ENCODE measurements around the gene IFT27.

IFT27 gene

DNA sequence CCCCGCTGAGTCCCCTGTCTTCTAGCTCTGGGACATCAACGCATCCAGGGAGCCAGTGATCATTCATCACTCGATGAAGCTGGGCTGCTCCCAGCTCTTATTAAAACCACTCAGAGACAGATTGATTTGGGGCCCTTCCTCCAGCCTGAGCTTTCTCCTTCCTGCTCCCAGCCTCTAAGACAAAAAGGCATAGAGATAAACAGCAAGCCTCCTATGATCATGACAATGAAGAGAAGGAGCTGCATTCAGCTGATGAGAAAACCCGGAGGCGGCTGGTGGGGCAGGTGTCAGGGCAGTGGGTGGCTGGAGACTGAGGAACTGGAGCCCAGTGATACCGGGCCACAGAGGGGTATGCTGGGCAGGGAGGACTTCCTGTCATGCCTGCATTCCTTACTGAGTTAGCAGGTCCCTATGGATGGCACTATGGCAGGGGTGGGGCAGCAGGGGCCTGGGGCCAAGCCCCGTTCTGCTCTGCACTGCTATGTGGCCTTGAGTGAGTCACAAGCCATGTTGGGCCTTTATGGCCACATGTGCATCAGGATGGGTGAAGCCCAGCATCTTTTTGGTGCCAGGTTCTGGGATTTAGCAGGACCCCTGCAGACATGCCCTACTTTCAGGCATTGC is 20.7 kb upstream of the IFT27 start:
- DNase-seq: no peak

DNA sequence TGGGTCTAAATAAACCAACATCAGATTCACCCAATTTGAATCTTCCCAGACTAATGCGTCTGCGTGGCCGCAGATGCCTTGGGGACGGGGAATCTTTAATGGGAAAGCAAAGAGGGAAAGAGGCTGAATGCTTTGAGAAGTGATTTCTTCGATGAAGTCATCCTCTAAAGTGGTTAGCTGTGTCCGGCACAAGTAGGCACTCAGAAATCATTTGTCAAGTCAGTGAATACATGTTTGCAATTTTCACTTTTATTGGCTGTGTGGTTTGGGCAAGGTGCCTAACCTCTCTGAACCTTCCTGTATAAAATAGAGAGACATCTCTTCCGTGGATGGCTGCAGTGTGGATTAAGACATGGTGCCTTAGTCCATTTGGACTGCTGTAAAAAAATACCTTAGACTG is 19.7 kb upstream of the IFT27 start:
- DNase-seq: no peak

DNA sequence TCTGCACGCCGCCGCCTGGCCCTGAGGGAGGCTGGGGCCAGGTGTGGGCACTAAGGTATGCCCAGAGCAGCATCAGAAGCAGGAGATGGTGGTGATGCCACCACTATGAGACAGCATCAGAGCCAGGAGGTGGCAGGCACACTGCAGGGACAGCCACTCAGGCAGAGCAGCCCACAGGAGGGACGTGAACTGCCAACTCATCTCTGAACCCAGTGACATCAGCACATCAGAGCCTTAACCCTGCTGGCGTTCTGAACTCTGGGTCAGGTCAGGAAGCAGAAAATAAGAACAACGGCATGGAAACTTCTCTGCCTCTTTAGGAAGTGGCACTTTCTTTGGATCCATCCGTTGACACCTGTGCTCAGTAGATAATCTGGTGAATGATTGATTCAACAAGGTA is 14.7 kb upstream of the IFT27 start:
- DNase-seq: no peak

DNA sequence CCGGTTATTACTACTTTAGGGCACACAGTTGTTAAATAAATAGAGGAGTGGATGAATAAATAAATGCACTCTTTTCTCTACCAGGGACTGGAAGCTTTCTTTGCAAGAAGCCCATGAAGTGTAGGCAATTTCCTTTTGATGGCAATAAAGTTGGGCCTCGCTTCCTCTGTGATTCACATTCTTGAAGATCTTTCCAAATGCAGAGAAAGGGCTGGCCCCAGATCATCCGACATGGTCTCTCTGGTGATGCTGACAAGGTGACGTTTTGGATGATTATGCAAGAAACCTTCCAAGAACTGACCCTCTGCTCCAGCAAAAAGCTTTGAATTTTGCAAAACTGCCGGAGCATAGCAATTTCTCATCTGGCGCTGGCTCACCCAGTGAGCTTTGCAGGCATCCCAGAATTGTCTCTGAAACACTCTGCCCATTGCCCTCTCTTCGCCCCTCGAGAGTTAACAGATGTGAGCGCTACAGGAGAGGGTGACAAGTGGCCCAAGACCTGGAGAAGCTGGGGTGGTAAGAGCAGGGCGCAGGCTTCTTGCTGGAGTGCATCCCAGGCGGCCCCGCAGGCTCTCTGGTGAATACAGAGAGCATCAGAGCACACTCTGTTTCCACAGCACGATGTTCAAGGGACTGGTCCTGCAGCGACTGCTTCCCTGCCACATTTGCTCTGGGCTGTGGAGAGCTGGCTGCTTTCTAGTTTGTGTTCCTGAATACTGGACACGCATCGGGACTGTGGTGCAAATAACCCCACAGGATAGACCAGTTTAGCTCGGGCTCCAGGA is 11.5 kb upstream of the IFT27 start:
- no peak for DNase-seq

DNA sequence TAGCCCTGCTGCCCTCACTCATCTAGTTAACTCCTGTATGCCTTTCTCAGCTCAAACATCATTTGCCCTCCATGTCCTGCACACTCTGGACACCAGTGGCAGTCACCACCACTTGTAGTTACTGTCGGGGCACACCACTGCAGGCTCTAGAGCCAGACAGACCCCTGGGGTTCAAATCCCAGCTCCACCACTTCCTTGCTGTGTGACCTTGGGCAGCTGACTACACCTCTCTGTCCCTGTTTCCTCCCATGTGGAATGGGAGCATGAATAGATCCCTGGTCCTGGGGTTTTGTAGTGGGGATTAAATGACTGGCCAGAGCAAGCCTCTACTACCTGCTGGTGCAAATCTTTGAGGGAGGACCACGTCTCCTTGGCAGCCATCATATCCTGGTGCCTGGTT is 7.8 kb upstream of the IFT27 start:
- no peak for DNase-seq

DNA sequence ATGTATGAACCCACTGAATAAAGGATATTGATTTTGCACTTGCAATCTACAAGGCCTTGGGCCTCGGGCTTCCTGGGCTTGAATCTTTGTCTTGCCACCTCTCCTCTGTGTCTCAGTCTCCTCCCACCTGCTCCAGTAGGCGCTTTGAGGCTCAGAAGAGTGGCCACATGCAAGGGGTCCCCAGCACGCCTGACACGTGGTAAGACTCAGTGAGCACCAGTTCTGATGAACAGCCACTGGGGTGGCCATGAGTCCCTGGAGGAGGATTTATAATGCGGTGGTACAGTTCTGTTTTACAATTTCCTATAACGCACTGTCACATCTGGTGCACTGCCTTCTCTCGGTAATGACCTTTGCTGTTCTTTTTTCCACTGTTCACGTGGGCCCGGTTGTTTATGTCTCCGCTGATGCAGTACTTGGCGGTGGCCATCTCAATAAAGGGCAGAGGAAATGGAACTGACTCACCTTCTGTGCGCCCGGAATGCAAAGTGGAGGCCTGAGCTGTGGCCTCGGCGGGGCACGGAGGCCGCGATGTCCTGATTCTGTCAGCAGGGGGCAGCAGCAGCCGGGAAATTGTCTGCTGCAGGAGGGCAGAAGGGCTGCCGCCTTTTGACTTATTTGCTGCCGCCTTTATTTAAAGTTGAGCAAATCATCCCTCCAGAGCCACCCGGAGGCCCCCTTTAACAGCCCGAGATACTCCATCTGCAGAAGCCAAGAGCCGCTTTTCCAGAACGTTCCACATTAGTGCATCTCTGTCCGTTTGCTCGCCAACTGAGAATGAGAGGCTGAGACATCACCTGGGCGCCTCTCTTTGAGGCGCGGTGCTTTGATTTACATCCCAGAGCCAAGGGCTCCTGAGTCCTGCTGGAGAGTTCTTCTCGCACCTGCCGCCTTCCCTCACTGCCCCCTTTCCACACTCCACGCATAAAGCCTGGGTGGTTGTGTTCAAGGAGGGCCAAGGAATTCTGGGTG is 6.0 kb upstream of the IFT27 start:
- peak; percentile 59 for DNase-seq

DNA sequence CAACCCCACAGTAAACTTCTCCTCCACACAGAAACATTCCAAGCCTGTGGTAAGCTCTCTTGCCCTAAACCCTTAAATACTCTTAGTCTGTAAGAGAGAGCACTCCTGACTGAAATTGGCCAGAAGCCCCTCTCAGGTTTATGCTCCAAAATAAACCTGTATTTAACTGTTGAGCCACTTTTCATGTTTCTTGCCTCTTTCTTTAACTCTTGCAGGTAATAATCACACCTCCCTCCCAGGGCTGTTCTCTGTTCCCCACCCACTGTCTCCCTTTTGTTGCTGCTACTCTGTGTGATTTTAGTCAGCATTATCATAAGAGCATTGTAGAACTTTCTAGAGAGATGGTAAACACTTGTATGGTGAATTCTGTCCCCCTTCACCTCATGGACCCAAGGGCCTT is 2.1 kb upstream of the IFT27 start:
- DNase-seq: no peak

DNA sequence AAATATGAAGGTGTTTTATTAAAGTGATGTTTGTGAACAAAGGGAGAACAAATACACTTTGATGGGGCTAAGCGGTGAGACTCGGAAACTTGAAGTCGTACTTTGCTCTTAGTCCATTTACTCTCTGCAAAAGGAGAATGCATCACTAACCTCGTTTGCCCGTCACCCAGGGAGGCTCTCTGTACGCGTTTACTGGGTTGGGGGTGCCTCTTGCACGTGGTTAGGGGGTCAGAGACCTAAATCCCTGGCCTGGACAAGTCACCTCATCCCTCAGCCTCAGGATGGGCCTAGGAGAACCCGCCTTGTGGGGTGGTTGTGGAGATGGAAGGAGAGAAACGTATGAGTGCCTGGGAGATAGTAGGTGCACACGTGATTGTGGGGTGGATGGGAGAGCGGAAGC is 803 bp upstream of the IFT27 start:
- no peak for DNase-seq

DNA sequence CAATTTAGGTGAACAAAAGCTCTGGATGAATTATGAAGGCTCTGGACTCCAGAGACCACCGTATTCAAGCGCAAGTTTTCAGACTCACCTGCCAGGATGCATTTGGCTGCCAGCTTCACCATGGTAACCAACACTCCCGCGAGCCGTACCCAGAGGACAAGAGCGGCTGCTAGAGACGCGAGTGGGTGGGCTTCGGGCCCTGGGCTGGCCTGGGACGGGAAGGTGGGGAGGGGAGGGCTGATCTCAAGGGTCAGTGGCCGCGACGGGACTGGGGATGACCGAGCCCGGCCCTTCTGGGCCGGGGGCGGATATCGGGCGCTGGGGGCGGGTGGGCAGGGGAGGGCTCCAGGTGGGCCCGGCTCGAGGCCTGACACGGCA is 344 bp downstream of the IFT27 start:
- DNase-seq: peak; percentile 63

DNA sequence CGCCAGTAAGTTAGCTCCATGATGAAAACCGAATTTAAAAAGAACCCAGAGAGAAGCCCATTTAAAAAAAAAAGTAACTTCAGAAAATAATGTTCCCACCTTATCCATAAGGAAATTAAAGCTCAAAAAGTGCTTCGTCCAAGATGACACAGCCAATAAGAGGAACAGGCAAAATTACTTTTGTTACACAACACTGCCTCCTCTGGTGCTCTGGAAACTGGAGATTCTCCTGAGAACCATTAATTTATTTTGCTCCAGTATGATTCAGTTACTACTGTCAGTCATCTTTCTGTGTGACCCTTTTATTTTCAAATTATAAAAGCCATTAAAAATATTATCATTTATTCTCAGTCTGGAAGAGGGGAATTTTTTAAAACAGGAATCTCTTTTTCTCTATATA is 2.0 kb downstream of the IFT27 start:
- peak; percentile 22 for DNase-seq

DNA sequence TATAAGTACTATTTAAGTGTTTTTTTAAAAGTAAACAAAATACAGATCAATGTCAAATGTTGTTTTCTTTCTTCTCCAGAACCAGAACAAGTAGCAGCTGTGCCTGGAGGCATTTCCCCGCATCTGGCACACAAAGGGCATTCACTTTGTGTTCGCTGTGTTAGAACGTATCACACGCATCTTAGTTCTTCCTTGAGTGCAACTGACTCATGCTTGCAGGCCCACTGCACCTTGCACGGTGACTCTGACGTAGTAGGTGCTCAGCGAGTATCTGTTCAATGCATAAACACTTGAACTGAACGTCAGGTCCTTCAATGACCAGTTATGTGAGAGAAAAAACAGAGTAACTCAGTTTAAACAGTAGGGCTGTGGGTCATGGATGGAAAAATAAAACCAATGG is 3.5 kb downstream of the IFT27 start:
- no peak for DNase-seq

DNA sequence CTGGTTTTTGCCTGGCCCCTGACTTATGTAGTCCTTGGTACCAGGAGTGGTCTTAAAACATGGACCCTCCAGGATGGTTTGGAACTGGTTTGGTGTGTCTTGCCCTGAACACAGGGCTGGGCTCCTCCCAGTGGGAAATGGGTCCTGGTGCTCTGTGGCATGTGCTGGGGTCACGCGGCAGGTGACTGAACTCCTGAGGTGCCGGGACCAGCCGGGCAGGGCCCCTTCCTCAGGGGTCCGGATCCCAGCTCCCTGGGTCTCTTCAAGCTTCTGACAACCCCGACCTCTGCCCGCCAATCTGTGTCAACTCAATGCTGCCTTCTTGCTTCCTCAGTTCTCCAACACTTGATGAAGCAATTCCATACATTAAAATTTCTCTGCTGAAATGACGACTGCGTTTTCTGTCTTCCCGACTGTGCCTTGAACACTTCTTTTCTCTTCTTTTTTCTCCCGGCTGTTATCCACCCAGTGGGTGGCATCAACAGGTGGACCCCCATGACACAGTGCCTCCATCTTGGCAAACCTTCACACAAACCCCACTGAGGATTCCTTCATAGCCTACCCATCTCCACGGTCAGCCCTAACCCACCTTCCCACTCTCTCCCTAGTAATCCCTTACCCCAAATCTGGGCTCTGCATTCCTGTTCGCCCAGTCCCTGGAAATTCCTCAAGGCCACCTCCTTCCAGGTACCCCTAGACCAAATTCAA is 4.4 kb downstream of the IFT27 start:
- DNase-seq: no peak

DNA sequence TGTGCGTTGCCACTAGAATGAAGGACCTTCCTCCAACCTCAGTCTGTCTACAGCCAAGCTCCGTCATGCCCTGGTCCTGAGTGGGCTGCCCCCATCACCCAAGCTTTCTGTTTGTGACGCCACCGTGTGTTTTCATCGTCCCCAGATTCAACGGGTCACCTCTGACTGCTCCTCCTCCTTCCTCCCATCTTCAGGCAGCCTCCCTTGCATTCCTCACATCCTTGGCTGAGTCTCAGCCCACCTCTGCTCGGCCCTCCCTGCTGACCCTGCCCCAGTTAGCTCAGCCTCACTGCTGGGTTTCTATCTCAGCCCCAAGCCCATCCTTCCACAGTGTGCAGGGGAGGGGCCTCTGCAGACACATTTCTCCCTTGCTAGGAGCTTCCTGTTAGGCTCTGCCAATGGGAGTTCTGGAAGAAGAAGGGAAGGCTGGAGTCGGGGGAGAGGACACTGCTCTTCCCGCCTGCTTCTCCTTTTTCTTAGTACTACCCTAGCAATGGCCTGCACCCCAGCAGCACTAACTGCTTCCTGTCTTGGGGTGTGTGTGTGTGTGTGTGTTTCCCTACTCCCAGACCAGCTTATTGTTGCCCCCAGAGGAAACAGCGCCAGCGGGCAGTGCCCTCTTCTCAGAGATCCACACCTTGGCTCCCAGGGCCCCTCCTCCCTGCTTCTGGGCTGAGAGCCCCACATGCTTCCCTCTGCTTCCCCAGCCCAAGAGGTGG is 5.2 kb downstream of the IFT27 start:
- no peak for DNase-seq

DNA sequence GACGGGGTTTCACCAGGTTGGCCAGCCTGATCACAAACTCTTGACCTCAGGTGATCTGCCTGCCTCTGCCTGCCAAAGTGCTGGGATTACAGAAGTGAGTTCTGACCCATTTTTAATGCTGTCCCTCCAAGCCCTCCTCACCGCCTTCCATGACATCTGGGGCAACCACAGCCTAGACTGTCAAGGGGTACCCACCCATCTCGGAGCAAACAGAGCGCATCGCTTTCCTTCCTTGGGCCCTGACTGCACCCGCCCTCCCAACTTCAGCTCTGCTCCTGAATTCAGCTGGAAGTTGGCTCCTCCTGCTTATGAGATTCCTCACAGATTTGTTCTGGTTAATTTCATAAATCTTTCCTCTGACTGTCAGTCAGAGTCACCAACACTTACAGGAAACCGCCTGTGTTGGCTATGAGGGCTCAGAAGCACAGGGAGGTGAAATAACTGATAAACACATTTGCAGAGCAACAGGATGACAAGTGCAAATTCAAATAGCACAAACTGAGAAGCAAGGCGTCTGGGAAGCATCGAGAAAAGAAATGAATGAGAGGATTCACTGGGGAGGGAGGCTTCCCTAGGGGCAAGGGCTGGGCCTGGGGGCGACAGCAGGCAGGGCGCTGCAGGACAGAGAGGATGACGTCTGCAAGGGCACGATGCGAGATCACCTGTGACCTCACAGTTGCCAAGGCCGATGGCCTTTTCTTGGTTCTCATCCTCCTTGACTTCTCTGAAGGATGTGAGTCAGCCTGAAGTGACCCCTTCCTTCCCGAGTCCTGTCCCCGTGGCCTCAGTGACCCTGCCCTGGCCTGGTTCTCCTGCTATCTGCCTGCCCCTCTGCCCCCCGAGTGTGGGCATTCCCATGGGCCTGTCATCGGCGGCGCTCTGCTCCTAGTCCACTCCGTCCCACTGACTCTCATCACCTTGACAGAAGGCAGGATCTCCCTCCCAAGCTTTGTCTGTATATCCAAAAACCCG is 6.1 kb downstream of the IFT27 start:
- DNase-seq: no peak

DNA sequence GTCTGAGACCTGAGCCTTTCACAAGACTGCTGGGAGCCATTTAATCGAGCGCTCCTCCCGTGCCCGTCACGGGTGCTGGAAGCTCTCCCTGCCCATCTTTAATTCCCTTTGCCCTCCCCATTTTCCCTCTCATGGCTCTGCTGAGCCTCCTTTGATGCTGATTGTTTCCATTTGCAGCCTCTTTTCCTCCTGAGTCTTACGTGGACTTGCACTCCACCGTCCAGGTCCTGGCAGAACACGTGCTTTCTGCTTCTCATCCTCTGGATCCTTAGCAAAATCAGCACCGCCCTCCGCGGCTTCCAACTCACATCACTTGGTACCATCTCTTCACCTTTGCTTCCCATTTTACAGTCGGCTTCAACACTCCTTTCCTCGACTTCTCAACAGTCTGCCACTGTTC is 7.3 kb downstream of the IFT27 start:
- no peak for DNase-seq

DNA sequence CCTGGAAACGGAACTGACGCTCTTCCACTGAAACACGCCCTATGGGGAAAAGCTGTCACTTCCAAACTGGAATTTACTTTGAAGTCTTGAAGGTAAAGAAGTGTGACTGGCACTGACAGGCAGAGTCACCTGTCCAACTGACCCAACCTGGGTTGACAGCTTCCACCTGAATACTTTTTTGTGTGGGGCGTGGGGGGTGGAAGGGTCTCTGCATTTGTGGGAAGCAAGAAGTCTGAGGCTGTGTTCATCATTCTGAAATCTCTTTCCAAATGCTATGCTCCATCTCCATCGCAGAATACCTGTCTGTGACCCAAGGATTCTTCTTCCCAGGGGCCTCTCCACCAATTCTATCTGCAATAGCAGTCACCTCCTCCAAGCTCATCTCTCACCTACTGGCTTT is 7.8 kb downstream of the IFT27 start:
- no peak for DNase-seq

DNA sequence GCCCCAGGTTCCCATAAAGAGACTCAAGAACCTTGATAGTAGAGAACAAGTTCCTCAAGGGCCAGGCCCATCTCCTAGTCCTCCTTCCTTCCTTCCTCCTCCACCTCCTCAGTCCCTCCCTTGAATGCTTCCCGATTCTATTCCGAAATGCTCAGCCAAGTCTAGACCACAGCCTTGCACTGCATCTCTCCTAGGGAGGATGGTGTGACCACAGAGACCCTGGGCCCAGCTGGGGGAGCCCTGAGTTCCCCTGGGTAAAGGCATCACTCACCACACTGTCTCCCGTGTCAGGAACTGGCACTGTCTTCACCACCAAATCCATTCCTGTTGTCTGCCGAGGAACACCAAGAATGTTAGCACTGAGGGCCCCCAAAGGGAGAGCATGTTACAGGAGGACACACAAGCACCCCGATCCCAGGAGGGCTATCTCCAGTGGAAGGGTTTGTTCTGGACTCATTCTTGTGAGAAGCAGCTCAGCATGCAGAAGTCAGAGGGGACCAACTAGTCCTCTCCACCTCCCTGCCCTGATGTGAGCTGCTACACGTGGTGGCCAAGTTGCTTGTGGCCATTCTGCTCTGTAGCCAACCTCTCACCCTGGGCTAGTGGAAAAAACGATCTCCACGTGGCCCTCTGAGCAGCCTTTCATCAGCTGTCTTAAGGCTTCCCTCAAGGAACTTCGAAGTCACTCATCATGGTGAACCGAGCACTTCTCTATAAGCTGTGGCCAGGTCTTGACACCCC is 8.7 kb downstream of the IFT27 start:
- no peak for DNase-seq

DNA sequence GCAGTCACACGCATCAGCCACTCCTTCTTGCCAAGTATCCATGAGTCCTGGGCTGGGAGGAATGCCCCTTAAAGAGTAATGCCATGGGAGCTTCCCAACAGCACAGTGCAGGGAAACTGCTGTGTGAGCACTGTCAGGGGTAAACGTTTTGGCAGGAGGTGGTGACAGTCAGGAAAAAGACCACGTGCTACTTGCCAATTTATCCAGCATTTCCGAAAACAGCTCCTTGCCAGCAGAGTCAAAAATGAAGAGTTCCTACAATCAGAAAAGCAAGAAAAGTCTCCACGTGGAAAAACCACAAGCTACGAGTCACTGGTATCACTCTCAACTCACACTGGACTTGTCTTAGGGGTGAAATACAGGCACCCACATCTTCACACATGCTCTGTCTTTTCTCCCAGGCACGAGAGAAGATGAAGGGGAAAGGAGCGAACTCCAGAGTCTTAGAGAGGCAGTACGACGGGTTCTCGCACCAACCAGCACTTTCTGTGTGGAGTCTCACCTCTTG is 9.9 kb downstream of the IFT27 start:
- DNase-seq: no peak

DNA sequence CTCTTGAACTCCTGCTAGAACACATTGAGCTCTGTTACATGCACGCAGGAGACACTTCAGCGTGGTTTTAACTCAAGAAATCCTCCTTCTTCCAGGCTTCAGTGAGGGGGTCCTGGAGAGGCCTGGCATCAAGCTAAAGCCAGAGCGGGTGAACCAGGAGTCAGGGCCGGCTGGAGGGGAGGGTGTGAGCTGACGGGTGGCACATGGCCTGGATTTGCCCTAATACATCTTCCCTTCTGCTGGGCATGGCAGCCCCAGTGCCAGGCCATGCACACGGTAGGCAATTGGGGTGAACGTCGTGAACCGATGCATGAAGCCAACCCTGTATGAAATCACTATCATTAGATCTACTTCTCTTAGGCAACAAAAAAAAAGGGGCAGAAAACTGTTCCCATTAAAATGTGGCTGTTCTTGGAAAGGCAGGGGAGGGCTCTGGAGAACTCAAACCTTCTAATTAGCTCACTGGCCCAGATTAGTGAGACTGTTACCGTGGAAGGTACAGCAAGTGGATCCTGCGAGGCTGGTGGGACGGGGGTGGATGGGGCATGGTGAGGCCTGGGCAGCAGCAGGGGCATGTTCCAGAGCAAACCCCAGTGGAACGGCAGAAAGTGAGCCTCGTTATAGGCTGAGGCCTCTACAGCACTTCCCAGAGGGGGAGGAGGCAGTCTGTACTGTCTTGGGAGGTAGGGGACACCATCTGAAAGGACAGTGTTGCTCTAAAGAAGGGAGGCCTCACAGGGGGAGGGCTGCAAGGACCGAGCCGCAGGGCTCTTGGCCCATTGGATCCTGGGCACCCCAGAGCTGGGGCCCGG is 10.6 kb downstream of the IFT27 start:
- DNase-seq: no peak
